OCI-LY7 (cell line): ENCODE measurements around the gene ROBO1.

Experiments
- EZH2phosphoT487 ChIP-seq: fragments of 200-600 bp; sonication (generic); IDR thresholded peaks from 2 replicates; pipeline ENCODE4 v1.6.1; 2018; ENCODE audit warnings: low read depth, borderline replicate concordance, mild to moderate bottlenecking, mixed run types, antibody characterized with exemption, low read length, moderate library complexity, mixed read lengths
- TF ChIP-seq, protein P1 (sequence below): fragments of 200-600 bp; sonication (generic); conservative IDR thresholded peaks from 2 replicates; pipeline ENCODE4 v1.5.1; 2014; ENCODE audit warnings: mild to moderate bottlenecking, antibody characterized with exemption, low read length, moderate library complexity, mixed read lengths

- TF ChIP-seq, protein P1, sequence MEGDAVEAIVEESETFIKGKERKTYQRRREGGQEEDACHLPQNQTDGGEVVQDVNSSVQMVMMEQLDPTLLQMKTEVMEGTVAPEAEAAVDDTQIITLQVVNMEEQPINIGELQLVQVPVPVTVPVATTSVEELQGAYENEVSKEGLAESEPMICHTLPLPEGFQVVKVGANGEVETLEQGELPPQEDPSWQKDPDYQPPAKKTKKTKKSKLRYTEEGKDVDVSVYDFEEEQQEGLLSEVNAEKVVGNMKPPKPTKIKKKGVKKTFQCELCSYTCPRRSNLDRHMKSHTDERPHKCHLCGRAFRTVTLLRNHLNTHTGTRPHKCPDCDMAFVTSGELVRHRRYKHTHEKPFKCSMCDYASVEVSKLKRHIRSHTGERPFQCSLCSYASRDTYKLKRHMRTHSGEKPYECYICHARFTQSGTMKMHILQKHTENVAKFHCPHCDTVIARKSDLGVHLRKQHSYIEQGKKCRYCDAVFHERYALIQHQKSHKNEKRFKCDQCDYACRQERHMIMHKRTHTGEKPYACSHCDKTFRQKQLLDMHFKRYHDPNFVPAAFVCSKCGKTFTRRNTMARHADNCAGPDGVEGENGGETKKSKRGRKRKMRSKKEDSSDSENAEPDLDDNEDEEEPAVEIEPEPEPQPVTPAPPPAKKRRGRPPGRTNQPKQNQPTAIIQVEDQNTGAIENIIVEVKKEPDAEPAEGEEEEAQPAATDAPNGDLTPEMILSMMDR, result no peak
- no peak for TF ChIP-seq EZH2phosphoT487
Observed at GRCh38 chr3:78838362-78838761, 929.4 kb downstream of the ROBO1 start.
